Endothelial cell (in vitro differentiated cells): Measurements from ENCODE around the gene MICAL3. TPM values are rescaled to one million over a fixed set of nuclear protein-coding genes. Genes with fewer than 3 reads are reported as not detected.

Experiments
- DNase-seq: peaks from one replicate; pipeline ENCODE4 v3.0.0; 2021; ENCODE audit warnings: low spot score
- H3K27ac Mint-ChIP-seq: one replicate; pipeline ENCODE4 v1.8.0; 2021; ENCODE audit warnings: mixed read lengths, inconsistent platforms; ENCODE audit not compliant: unreplicated experiment
- H3K27me3 Mint-ChIP-seq: one replicate; pipeline ENCODE4 v1.8.0; 2021; ENCODE audit warnings: mild to moderate bottlenecking, moderate library complexity, mixed read lengths, inconsistent platforms; ENCODE audit not compliant: unreplicated experiment
- H3K36me3 Mint-ChIP-seq: one replicate; pipeline ENCODE4 v1.8.0; 2021; ENCODE audit warnings: mild to moderate bottlenecking, low read depth, mixed read lengths, inconsistent platforms; ENCODE audit not compliant: unreplicated experiment
- H3K4me1 Mint-ChIP-seq: one replicate; pipeline ENCODE4 v1.8.0; 2021; ENCODE audit warnings: mild to moderate bottlenecking, mixed read lengths, inconsistent platforms; ENCODE audit not compliant: unreplicated experiment
- H3K4me3 Mint-ChIP-seq: one replicate; pipeline ENCODE4 v1.8.0; 2021; ENCODE audit warnings: mild to moderate bottlenecking, mixed read lengths, inconsistent platforms; ENCODE audit not compliant: unreplicated experiment
- H3K9me3 Mint-ChIP-seq: one replicate; pipeline ENCODE4 v1.8.0; 2021; ENCODE audit warnings: mixed read lengths, inconsistent platforms; ENCODE audit not compliant: unreplicated experiment
- total RNA-seq: library from RNA; stranded (reverse); fragmentation: NEBNext Ultra II Directional; extraction: Animal tissue kit (Norgen Biotek cat#: 25700); gene quantifications from one replicate; pipeline ENCODE4 v1.2.1, GENCODE V29; 2021; ENCODE audit not compliant: unreplicated experiment
- TF ChIP-seq, protein P1 (sequence below): fragments of 200-600 bp; sonication (generic); IDR thresholded peaks from one replicate; pipeline ENCODE4 v1.5.0; 2021; ENCODE audit warnings: antibody characterized with exemption; ENCODE audit not compliant: unreplicated experiment

The MICAL3 gene
- total RNA-seq, 1 donor from 2014 or later: 54.3 TPM

DNA sequence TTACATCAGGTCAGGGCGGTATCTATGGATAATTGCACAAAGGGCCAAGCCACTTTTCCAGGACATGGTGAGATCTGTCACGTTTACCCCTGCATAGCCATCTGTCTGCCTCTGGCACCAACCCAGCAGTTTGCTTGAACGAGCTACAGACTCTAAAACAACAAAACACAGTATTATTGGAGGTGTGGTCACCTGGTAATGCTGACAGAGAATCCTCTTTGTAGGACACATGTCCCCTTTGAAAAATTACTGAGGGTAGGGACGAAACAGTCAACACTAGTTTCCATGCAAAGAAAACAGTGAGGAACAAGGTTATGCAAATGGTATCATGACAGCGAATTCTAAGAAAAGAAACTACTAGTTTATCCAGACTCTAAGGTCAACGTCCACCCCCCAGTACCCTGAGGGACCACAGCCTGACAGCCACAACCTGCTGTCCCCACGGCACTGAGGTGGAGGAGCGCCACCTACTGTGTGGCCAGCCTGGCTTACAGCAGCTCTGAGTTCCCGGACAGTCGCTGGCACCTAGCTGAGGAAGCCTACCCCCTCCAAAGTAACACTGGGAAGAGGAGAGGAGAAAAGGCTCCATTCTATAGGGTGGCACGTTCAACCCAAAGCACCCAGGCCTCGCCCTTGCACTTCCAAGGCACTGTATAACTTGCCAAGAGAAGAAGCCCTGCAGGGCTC lies 132.7 kb downstream of the MICAL3 start:
- DNase-seq: peak; percentile 36
- no peak overlapping the region for H3K27ac Mint-ChIP-seq
- no peaks in the 10 kb centered on the region for H3K9me3 Mint-ChIP-seq
- H3K4me3 Mint-ChIP-seq: no peak overlapping the region
- peaks cover 13% of the 10 kb centered on the region for H3K36me3 Mint-ChIP-seq
- no peaks in the 10 kb centered on the region for H3K4me1 Mint-ChIP-seq
- H3K27me3 Mint-ChIP-seq: peaks cover 4% of the 10 kb centered on the region
- TF ChIP-seq, protein P1, sequence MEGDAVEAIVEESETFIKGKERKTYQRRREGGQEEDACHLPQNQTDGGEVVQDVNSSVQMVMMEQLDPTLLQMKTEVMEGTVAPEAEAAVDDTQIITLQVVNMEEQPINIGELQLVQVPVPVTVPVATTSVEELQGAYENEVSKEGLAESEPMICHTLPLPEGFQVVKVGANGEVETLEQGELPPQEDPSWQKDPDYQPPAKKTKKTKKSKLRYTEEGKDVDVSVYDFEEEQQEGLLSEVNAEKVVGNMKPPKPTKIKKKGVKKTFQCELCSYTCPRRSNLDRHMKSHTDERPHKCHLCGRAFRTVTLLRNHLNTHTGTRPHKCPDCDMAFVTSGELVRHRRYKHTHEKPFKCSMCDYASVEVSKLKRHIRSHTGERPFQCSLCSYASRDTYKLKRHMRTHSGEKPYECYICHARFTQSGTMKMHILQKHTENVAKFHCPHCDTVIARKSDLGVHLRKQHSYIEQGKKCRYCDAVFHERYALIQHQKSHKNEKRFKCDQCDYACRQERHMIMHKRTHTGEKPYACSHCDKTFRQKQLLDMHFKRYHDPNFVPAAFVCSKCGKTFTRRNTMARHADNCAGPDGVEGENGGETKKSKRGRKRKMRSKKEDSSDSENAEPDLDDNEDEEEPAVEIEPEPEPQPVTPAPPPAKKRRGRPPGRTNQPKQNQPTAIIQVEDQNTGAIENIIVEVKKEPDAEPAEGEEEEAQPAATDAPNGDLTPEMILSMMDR: no peak

DNA sequence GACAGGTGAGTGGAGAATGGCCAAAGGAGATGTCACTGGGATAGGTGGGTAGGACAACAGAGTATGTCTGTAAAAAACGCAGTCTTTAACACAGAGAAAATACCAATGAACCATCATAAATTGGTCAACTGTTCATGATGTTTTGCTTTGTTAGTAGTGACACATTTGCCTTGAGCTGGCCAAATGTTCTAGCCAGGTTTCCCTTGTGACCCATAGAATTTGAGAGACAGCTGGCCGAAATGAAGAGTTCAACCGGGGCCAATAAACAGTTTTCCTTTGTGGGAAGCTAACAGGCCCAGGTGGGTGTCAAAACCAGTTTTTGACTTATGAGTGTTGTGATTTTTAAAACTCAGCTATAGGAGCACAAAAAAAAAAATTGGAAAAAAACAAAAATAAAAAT lies 133.5 kb downstream of the MICAL3 start:
- H3K36me3 Mint-ChIP-seq: peaks cover 13% of the 10 kb centered on the region
- no peaks in the 10 kb centered on the region for H3K4me1 Mint-ChIP-seq
- DNase-seq: no peak
- H3K27me3 Mint-ChIP-seq: peaks cover 4% of the 10 kb centered on the region
- no peaks in the 10 kb centered on the region for H3K9me3 Mint-ChIP-seq
- H3K27ac Mint-ChIP-seq: no peak overlapping the region
- no peak overlapping the region for H3K4me3 Mint-ChIP-seq
- TF ChIP-seq, protein P1: no peak

DNA sequence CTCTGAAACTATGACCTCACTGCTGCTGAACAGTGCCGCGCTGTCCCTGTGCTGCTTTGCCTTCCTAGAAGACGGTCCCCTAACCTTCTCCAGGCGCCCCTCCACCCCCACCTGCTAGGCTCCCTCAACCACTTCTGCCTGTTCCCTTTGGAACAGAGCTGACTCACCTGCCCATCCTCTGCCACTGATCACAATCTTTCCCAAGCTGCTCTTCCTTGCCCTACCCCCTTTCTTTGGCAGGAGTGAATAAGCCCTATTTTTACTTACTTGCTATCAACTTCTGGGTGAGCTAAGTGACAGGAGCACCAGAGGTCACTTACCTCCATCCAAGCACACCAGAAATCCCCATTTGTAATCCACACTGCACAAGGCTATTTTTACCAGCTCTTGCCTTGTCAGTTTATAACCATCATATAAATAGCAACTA lies 134.1 kb downstream of the MICAL3 start:
- no peak overlapping the region for H3K4me3 Mint-ChIP-seq
- no peak for DNase-seq
- H3K27me3 Mint-ChIP-seq: peaks cover 4% of the 10 kb centered on the region
- no peak overlapping the region for H3K27ac Mint-ChIP-seq
- TF ChIP-seq, protein P1: no peak
- no peaks in the 10 kb centered on the region for H3K9me3 Mint-ChIP-seq
- H3K4me1 Mint-ChIP-seq: no peaks in the 10 kb centered on the region
- peaks cover 15% of the 10 kb centered on the region for H3K36me3 Mint-ChIP-seq

DNA sequence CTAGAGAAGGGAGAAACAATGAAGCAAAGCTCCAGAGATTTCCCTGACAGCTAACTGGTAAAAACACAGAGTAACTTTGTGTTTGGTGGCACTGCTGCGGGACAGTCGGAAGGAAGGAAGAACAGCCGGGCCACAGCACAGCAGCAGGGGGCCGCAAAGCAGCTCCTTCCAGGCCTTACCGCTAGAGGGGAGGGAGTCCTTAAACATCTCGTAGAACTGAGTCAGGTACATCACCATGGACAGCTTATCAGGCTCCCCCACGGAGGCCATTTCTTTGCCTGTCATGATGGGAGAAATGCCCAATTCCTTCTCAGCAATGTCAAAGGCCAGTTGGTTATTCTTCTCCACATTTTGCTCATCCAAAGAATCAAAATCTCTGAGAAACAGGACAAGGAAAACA lies 135.5 kb downstream of the MICAL3 start:
- H3K36me3 Mint-ChIP-seq: peaks cover 26% of the 10 kb centered on the region
- no peak overlapping the region for H3K4me3 Mint-ChIP-seq

DNA sequence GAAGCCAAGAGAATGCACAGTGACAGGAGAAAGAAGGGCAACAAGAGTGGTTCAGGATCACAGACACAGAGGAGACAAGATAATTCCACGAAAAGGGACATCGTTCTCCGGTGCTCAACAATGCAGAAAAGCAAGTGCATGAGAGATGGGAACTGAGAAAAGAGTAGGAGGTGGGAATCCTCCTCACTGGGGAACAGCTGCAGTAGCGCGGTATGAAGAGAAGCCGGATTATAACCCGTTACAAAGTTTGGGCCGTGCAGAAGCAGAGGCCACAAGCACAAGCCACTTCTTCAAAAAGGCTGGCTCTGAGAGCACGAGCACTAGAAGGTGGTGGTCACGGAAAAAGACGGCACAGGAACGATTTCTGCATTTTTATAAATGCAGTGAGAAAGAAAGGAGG lies 135.9 kb downstream of the MICAL3 start:
- TF ChIP-seq, protein P1: no peak
- peaks cover 29% of the 10 kb centered on the region for H3K36me3 Mint-ChIP-seq
- H3K4me3 Mint-ChIP-seq: peak overlapping the region; percentile 27
- peaks cover 4% of the 10 kb centered on the region for H3K27me3 Mint-ChIP-seq
- no peak for DNase-seq
- peaks cover 2% of the 10 kb centered on the region for H3K4me1 Mint-ChIP-seq
- no peaks in the 10 kb centered on the region for H3K9me3 Mint-ChIP-seq
- H3K27ac Mint-ChIP-seq: no peak overlapping the region

More for the DNA sequence above, 135.5 kb downstream of the MICAL3 start:
- Mint-ChIP-seq H3K27me3 (peaks cover 4% of the 10 kb centered on the region), H3K4me1 (peaks cover under 1% of the 10 kb centered on the region), H3K27ac (no peak overlapping the region), H3K9me3 (no peaks in the 10 kb centered on the region)
- TF ChIP-seq, protein P1: no peak
- peak; percentile 49 for DNase-seq
